ENCODE data around the gene FUNDC1.
"Not testable (repeated sequence)": the region's sequence is repeated elsewhere in the genome, so short reads cannot be mapped to it uniquely, and the experiment has no call there.

Gene FUNDC1

GRCh38 chrX:44569122-44569521, 26.5 kb upstream of the FUNDC1 start:
- no peaks in the 10 kb centered on the region for H3K36me3 ChIP-seq (replicated peaks)
- no peak overlapping the region for H3K4me3 ChIP-seq (ENCODE audit: low read depth, low read length)
- H3K27me3 ChIP-seq (replicated peaks): no peaks in the 10 kb centered on the region
- no peak overlapping the region for H3K27ac ChIP-seq
- no peak for TF ChIP-seq CTCF (IDR thresholded peaks at IDR 0.05; ENCODE audit: low read depth, low read length, missing control alignments)
- no peak for DNase-seq
- in situ Hi-C loops (cut with HindIII; ENCODE audit: low pct_ligation_motif_present, low sequenced_read_pairs): no loop called here

GRCh38 chrX:44568196-44568595, 25.5 kb upstream of the FUNDC1 start:
- no peak for DNase-seq
- no peaks in the 10 kb centered on the region for H3K36me3 ChIP-seq (replicated peaks)
- no peak for TF ChIP-seq CTCF (IDR thresholded peaks at IDR 0.05; ENCODE audit: low read depth, low read length, missing control alignments)
- no peaks in the 10 kb centered on the region for H3K27me3 ChIP-seq (replicated peaks)
- no peak overlapping the region for H3K27ac ChIP-seq
- no peak overlapping the region for H3K4me3 ChIP-seq (ENCODE audit: low read depth, low read length)
- in situ Hi-C loops (cut with HindIII; ENCODE audit: low pct_ligation_motif_present, low sequenced_read_pairs): no loop called here

GRCh38 chrX:44561896-44562295, 19.2 kb upstream of the FUNDC1 start:
- DNase-seq; H3K27me3 ChIP-seq (replicated peaks); H3K36me3 ChIP-seq (replicated peaks); in situ Hi-C loops (cut with HindIII; ENCODE audit: low pct_ligation_motif_present, low sequenced_read_pairs); H3K27ac ChIP-seq; H3K4me3 ChIP-seq (ENCODE audit: low read depth, low read length): not testable (repeated sequence)

- in situ Hi-C loops (cut with HindIII; ENCODE audit: low pct_ligation_motif_present, low sequenced_read_pairs): no loop called here
- Histone ChIP-seq H3K36me3 (replicated peaks) (no peaks in the 10 kb centered on the region), H3K4me3 (ENCODE audit: low read depth, low read length) (no peak overlapping the region), H3K27ac (no peak overlapping the region), H3K27me3 (replicated peaks) (no peaks in the 10 kb centered on the region)
- TF ChIP-seq CTCF (IDR thresholded peaks at IDR 0.05; ENCODE audit: low read depth, low read length, missing control alignments): no peak
- DNase-seq: no peak
Measured at GRCh38 chrX:44550563-44550962, 7.9 kb upstream of the FUNDC1 start.

GRCh38 chrX:44545454-44545853, 2.8 kb upstream of the FUNDC1 start:
- H3K36me3 ChIP-seq (replicated peaks); H3K4me3 ChIP-seq (ENCODE audit: low read depth, low read length); H3K27ac ChIP-seq; H3K27me3 ChIP-seq (replicated peaks); DNase-seq; in situ Hi-C loops (cut with HindIII; ENCODE audit: low pct_ligation_motif_present, low sequenced_read_pairs): not testable (repeated sequence)

- H3K36me3 ChIP-seq (replicated peaks): no peaks in the 10 kb centered on the region
- H3K27me3 ChIP-seq (replicated peaks): no peaks in the 10 kb centered on the region
- H3K4me3 ChIP-seq (ENCODE audit: low read depth, low read length): no peak overlapping the region
- H3K27ac ChIP-seq: no peak overlapping the region
- DNase-seq: no peak
- in situ Hi-C loops (cut with HindIII; ENCODE audit: low pct_ligation_motif_present, low sequenced_read_pairs): no loop called here
- TF ChIP-seq CTCF (IDR thresholded peaks at IDR 0.05; ENCODE audit: low read depth, low read length, missing control alignments): no peak
Measured at GRCh38 chrX:44544036-44544435, 1.4 kb upstream of the FUNDC1 start.

- TF ChIP-seq CTCF (IDR thresholded peaks at IDR 0.05; ENCODE audit: low read depth, low read length, missing control alignments): no peak
- Histone ChIP-seq H3K27ac (no peak overlapping the region), H3K4me3 (ENCODE audit: low read depth, low read length) (no peak overlapping the region), H3K27me3 (replicated peaks) (no peaks in the 10 kb centered on the region), H3K36me3 (replicated peaks) (no peaks in the 10 kb centered on the region)
- in situ Hi-C loops (cut with HindIII; ENCODE audit: low pct_ligation_motif_present, low sequenced_read_pairs): no loop called here
- DNase-seq: no peak
Measured at GRCh38 chrX:44536198-44536597, 6.5 kb downstream of the FUNDC1 start.

All from brain microvascular endothelial cell (primary cell).